Breast epithelium (tissue), 3 donors: ENCODE results near the gene NSMCE3.

ENCODE experiments used
- POLR2A ChIP-seq: fragments of 450-650 bp; IDR thresholded peaks from one replicate; pipeline ENCODE4 v1.6.1; 2016; ENCODE audit warnings: antibody characterized with exemption, mild to moderate bottlenecking, moderate library complexity
- POLR2AphosphoS5 ChIP-seq, 3 donors: sonication (generic); formaldehyde crosslinking; IDR thresholded peaks; one replicate each; pipeline ENCODE4 v1.6.1; 2017; ENCODE audit warnings: antibody characterized with exemption in 3 of 3
- TF ChIP-seq, protein P1 (sequence below), 3 donors: fragments of 450-650 bp; IDR thresholded peaks; one replicate each; pipeline ENCODE4 v1.5.1; 2016 to 2017; ENCODE audit warnings: antibody characterized with exemption in 3 of 3, mild to moderate bottlenecking in 3 of 3, moderate library complexity in 3 of 3

GRCh38 chr15:29244544-29244943 is 25.1 kb downstream of the NSMCE3 start:
- TF ChIP-seq, protein P1, sequence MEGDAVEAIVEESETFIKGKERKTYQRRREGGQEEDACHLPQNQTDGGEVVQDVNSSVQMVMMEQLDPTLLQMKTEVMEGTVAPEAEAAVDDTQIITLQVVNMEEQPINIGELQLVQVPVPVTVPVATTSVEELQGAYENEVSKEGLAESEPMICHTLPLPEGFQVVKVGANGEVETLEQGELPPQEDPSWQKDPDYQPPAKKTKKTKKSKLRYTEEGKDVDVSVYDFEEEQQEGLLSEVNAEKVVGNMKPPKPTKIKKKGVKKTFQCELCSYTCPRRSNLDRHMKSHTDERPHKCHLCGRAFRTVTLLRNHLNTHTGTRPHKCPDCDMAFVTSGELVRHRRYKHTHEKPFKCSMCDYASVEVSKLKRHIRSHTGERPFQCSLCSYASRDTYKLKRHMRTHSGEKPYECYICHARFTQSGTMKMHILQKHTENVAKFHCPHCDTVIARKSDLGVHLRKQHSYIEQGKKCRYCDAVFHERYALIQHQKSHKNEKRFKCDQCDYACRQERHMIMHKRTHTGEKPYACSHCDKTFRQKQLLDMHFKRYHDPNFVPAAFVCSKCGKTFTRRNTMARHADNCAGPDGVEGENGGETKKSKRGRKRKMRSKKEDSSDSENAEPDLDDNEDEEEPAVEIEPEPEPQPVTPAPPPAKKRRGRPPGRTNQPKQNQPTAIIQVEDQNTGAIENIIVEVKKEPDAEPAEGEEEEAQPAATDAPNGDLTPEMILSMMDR (IDR thresholded peaks at IDR 0.05): no peak
- no peak for TF ChIP-seq POLR2AphosphoS5 (IDR thresholded peaks at IDR 0.05)
- no peak for TF ChIP-seq POLR2A
